Psoas muscle (tissue), 8 donors: Measurements from ENCODE around the gene LSM7. TPM values are rescaled to one million over a fixed set of nuclear protein-coding genes. Genes with fewer than 3 reads are reported as not detected.

Source experiments
- ATAC-seq, 4 donors: fragments of 200-7000 bp; cut with Tn5 transposase; one replicate each; pipeline ENCODE4 v1.9.1; 2020; ENCODE audit warnings: moderate library complexity in 3 of 4, mild to moderate bottlenecking in 2 of 4
- DNase-seq, 2 donors: peaks; one replicate each; pipeline ENCODE4 v3.0.0-alpha.2; 2020
- H3K27ac ChIP-seq: fragments of 200-600 bp; one replicate; pipeline ENCODE4 v1.8.0; 2022
- H3K27me3 ChIP-seq, 3 donors: fragments of 200-600 bp in 1 of 3; one replicate each; pipeline versions ENCODE4 v1.6.1 to v1.8.0; 2013 to 2022; ENCODE audit warnings: low read length in 2 of 3, mild to moderate bottlenecking in 2 of 3, moderate library complexity in 1 of 3; ENCODE audit not compliant: insufficient read depth in 3 of 3
- H3K36me3 ChIP-seq, 2 donors: fragments of 200-600 bp in 1 of 2; one replicate each; pipeline versions ENCODE4 v1.6.1 to v1.8.0; 2013 to 2022; ENCODE audit warnings: low read depth in 1 of 2, mild to moderate bottlenecking in 1 of 2, moderate library complexity in 1 of 2; ENCODE audit not compliant: insufficient read depth in 1 of 2
- H3K4me1 ChIP-seq: fragments of 200-600 bp; one replicate; pipeline ENCODE4 v1.8.0; 2022
- H3K4me3 ChIP-seq: fragments of 200-600 bp; one replicate; pipeline ENCODE4 v1.8.0; 2022; ENCODE audit warnings: mild to moderate bottlenecking
- H3K9me3 ChIP-seq: fragments of 200-600 bp; one replicate; pipeline ENCODE4 v1.8.0; 2022
- CTCF ChIP-seq: fragments of 200-600 bp; IDR thresholded peaks from one replicate; pipeline ENCODE4 v1.8.0; 2022; ENCODE audit warnings: antibody characterized with exemption
- WGBS, 3 donors: extraction: QIAGEN DNeasy Blood & Tissue Kit; methylation state at CpG; one replicate each; pipeline versions ENCODE4 v1.1.6 to v1.1.7; 2013; 5-methylcytosine and 5-hydroxymethylcytosine counted together
- intact Hi-C, 2 donors: fragments of 100-400 bp; cut with DNase I; formaldehyde crosslinking; loops; one replicate each; pipeline versions ENCODE4 v1.11.0 to v1.14.2; 2022
- polyA plus RNA-seq, 3 donors: library from polyadenylated mRNA; stranded (reverse); fragments of 200-250 nt; gene quantifications; one replicate each; pipeline ENCODE4 v1.2.3, GENCODE V29; 2013
- total RNA-seq, 4 donors: library from RNA; stranded (reverse); fragmentation: NEBNext Ultra II Directional in 2 of 4; extraction: Animal tissue kit (Norgen Biotek cat#: 25700) in 2 of 4; gene quantifications; one replicate each; pipeline versions ENCODE4 v1.2.1 to v1.2.4, GENCODE V29; 2021 to 2023
- donor health status: healthy with polysubstance abuse.
- donor health status: DM: no; HTN: no; CAD: no; lungs with moderate emphysema.
- donor health status: Bipolar disorder and iron deficiency.
- donor health status: healthy.
- donor health status: DM: yes; HTN: yes; CAD: no.
- donor health status: DM: no; HTN: no; CAD: no.
- donor health status: DM: no; HTN: no; CAD: no.
- donor health status: DM: yes; HTN: yes; CAD: no.

LSM7 gene
- total and polyA plus RNA-seq, 7 donors, result 42.2 to 323 (median 89.8) TPM

DNA sequence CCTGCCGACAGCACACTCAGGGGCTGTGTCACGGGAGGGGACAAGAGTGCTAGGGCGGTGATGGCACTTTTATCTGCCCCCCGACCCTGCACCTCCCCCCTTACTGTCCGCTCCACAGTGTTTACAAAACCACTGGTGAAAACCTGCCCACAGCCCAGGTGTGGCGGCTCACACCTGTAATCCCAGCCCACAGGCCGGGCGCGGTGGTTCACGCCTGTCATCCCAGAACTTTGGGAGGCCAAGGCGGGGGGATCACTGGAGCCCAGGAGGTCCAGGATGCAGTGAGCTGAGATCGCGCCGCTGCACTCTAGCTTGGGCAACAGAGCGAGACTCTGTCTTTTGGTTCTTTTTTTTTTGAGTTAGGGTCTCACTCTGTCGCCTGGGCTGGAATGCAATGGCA, 32.2 kb downstream of the LSM7 start:
- DNase-seq, result no peak

DNA sequence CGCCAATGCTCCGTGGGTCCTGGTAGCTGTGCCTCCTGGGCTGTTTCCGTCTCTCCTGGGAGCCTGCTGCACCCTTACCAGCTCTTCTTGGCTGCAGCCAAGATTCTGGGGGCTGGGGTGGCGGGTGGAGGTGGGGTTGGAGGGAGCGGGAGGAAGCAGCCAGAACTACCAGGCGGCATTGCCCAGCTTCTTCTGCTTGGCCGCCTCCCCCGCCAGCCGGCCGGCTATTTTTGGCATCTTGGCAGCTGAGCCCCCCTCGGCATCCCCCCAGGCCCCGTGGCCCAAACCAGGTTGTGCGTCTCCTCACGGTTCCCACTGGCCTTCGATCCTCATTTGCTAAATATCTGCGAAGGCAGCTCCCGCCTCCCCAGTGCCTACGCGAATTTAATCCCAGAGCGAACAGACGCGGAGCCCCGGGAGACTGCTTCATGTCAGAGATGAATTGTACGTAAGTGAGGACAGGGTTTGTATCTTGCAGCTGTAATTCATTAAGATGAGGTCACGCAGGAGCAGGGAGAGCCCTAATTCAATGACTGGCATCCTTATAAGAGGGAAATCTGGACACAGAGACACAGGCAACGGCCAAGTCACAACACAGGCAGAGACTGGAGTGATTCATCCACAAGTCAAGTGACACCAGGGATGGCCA, 33.6 kb downstream of the LSM7 start:
- DNase-seq, result no peak
- ATAC-seq, result peak; percentile 66 to 87 (median 80)
- Histone ChIP-seq H3K27me3 (peaks cover 0 to 31% (median 16%) of the 10 kb centered on the region in 3 donors), H3K4me3 (peak overlapping the region; percentile 45), H3K36me3 (no peaks in the 10 kb centered on the region), H3K4me1 (peaks cover 20% of the 10 kb centered on the region), H3K9me3 (no peaks in the 10 kb centered on the region), H3K27ac (peak overlapping the region; percentile 63)
- WGBS, 3 donors, result 5 to 8% (median 8%) methylated on average over 18 to 26 of the region's 26 CpGs
- intact Hi-C loops, result no loop called here
- TF ChIP-seq CTCF, result no peak

More for the DNA sequence above, 32.2 kb downstream of the LSM7 start:
- Histone ChIP-seq H3K4me1 (peaks cover 7% of the 10 kb centered on the region), H3K4me3 (no peak overlapping the region), H3K36me3 (no peaks in the 10 kb centered on the region), H3K27me3 (peaks cover 0 to 17% (median 4%) of the 10 kb centered on the region in 3 donors), H3K27ac (no peak overlapping the region), H3K9me3 (no peaks in the 10 kb centered on the region)
- TF ChIP-seq CTCF, result no peak
- ATAC-seq, result no peak
- intact Hi-C loops, result no loop called here
- WGBS, 3 donors, result 90 to 94% (median 93%) methylated on average over 16 of the region's 16 CpGs

GRCh38 chr19:2291185-2291751, 37.1 kb downstream of the LSM7 start:
- Histone ChIP-seq H3K27ac (no peak overlapping the region), H3K4me1 (peaks cover 22% of the 10 kb centered on the region), H3K27me3 (peaks cover 0 to 48% (median 31%) of the 10 kb centered on the region in 3 donors), H3K4me3 (peak overlapping the region; percentile 60), H3K9me3 (no peaks in the 10 kb centered on the region), H3K36me3 (no peaks in the 10 kb centered on the region)
- intact Hi-C loops, result no loop called here
- WGBS, 3 donors, result 3 to 5% (median 3%) methylated on average over 53 to 67 of the region's 67 CpGs
- ATAC-seq, result no peak
- DNase-seq, result no peak
- TF ChIP-seq CTCF, result no peak

- WGBS, 3 donors, result 2 to 3% (median 2%) methylated on average over 61 to 82 of the region's 82 CpGs
- Histone ChIP-seq H3K27ac (no peak overlapping the region), H3K36me3 (no peaks in the 10 kb centered on the region), H3K27me3 (peaks cover 0 to 48% (median 31%) of the 10 kb centered on the region in 3 donors), H3K4me1 (peaks cover 22% of the 10 kb centered on the region), H3K9me3 (no peaks in the 10 kb centered on the region), H3K4me3 (peak overlapping the region; percentile 60)
- intact Hi-C loops, result no loop called here
- DNase-seq (no peak), ATAC-seq (no peak)
- no peak for TF ChIP-seq CTCF
These were observed 37.8 kb downstream of the LSM7 start for GRCh38 chr19:2290441-2291184.
